ENCODE results near the gene DNM1. TPM values are rescaled to one million over a fixed set of nuclear protein-coding genes. Genes with fewer than 3 reads are reported as not detected.

The DNM1 gene
- total and polyA plus RNA-seq, 7 donors, result 1.1 to 5.4 (median 2.1) TPM

DNA sequence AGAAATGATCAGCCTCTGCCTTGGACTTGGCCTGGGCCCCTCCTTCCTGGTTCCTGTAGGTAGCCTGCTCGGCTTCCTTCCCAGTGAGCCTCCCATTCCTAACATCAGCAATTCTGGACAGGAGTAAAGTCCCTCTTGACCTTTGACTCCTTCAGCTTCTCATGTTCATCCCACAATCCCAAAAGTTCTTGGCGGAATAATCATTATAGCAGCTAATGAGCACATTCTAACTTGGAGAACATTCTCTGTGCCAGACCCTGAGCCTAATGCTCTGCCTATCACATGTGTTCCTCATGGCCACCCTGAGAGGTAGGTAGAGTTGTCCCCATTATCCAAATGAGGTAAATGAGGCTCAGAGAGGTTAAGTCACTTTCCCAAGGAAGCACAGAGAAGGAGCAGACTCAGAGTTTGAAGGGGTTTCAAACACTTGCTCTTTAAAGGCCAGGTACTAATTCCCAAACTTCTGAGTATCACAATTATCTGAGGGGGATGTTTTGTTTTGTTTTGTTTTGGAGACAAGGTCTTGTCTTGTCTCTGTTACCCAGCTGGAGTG is 94.1 kb downstream of the DNM1 start:
- DNase-seq (no peak), ATAC-seq (no peak)
- Histone ChIP-seq H3K4me1 (no peaks in the 10 kb centered on the region), H3K4me3 (no peak overlapping the region), H3K27me3 (ENCODE audit: insufficient read depth in 3 of 3, low read length in 2 of 3) (no peaks in the 10 kb centered on the region), H3K27ac (no peak overlapping the region), H3K9me3 (no peaks in the 10 kb centered on the region), H3K36me3 (ENCODE audit: insufficient read depth in 1 of 2, low read depth in 1 of 2) (no peaks in the 10 kb centered on the region)
- TF ChIP-seq, protein P1, sequence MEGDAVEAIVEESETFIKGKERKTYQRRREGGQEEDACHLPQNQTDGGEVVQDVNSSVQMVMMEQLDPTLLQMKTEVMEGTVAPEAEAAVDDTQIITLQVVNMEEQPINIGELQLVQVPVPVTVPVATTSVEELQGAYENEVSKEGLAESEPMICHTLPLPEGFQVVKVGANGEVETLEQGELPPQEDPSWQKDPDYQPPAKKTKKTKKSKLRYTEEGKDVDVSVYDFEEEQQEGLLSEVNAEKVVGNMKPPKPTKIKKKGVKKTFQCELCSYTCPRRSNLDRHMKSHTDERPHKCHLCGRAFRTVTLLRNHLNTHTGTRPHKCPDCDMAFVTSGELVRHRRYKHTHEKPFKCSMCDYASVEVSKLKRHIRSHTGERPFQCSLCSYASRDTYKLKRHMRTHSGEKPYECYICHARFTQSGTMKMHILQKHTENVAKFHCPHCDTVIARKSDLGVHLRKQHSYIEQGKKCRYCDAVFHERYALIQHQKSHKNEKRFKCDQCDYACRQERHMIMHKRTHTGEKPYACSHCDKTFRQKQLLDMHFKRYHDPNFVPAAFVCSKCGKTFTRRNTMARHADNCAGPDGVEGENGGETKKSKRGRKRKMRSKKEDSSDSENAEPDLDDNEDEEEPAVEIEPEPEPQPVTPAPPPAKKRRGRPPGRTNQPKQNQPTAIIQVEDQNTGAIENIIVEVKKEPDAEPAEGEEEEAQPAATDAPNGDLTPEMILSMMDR (IDR thresholded peaks at IDR 0.05), result no peak
- 87 to 92% (median 88%) methylated on average over 2 of the region's 2 CpGs for WGBS, 3 donors
- intact Hi-C loops (cut with DNase I), result loop anchor here (5.0 to 10.0 kb wide), 2 partner anchors 45 to 118 kb away; partner anchors contain the start of gene SLC27A4 (in 1 of the 2)

DNA sequence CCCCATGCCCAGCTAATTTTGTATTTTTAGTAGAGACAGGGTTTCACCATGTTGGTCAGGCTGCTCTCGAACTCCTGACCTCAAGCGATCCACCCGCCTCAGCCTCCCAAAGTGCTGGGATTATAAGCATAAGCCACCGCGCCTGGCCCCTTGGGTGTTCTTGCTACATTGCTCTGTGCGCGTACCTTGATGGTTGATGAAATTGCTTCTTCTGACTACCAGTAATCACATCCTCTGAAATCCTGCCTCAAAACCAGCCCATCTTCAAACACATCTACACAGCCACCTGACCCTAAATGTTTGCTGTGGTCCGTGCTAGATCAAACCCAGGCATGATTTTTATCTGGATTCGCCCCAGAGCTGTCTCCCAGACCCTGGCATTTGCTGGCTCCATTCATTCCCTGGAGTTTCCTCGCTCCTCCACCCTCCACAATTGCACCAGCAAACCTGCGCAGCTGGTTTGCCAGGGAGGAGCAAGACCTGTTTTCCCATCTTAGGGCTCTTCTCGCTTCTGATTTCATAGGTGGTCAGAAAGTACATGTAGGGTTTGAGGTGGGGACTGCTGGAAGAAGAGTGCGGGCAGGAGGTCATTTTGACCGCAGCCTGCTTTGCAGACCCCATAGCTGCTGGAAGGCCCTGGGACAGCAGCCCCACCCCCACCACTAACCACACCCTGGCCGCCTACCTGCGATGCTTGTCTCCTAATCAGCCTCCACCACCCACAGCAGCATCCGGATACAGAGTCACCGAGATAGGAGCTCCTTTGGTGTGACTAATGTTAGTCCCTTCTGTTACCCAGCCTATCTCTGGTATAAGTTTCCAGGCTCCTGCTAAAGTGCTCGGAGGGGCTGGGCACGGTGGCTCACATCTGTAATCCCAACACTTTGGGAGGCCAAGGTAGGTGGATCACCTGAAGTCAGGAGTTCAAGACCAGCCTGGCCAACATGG is 95.6 kb downstream of the DNM1 start:
- intact Hi-C loops (cut with DNase I), result loop anchor here (5.0 to 10.0 kb wide), 2 partner anchors 43 to 116 kb away; partner anchors contain the start of gene SLC27A4 (in 1 of the 2)
- no peaks in the 10 kb centered on the region for H3K4me1 ChIP-seq
- H3K9me3 ChIP-seq, result no peaks in the 10 kb centered on the region
- no peak overlapping the region for H3K4me3 ChIP-seq
- WGBS, 3 donors, result 90 to 93% (median 91%) methylated on average over 20 of the region's 20 CpGs
- no peaks in the 10 kb centered on the region for H3K27me3 ChIP-seq (ENCODE audit: insufficient read depth in 3 of 3, low read length in 2 of 3)
- DNase-seq, result no peak
- TF ChIP-seq, protein P1 (IDR thresholded peaks at IDR 0.05), result no peak
- H3K27ac ChIP-seq, result no peak overlapping the region
- H3K36me3 ChIP-seq (ENCODE audit: insufficient read depth in 1 of 2, low read depth in 1 of 2), result no peaks in the 10 kb centered on the region
- no peak for ATAC-seq

DNA sequence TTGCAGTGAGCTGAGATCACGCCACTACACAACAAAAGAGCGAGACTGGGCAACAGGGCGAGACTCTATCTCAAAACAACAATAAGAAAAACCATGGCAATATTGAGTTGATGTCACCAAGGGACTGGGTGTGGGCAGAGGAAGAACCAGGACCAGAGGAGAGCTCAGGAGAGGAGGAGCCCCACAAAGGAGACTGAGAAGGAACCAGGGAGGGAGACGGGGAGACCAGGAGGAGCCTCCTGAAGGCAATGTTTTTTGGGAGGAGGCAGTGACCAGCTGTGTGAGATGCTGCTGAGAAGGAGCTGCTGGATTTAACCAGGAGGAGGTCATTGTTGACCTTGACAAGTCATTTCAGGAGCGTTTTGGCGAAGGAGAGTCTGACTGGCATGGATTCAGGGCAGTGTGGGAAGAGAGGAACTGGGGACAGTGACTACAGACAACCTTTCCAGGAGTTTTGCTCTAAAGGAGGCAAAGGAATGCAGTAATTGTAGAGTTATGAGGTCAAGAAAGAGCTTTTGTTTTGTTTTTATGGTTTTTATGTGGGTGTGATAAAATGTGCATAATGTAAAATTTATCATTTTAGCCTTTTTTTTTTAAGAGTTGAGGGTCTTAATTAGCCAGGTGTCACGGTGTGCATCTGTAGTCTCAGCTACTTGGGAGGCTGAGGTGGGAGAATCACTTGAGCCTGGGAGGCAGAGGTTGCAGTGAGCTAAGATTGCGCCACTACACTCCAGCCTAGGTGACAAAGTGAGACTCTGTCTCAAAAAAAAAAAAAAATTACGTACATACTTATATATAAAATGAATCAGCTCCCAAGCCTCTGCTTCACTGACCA is 101.2 kb downstream of the DNM1 start:
- ATAC-seq (no peak), DNase-seq (no peak)
- peaks cover 0 to 18% of the 10 kb centered on the region in 2 donors for H3K36me3 ChIP-seq (ENCODE audit: insufficient read depth in 1 of 2, low read depth in 1 of 2)
- no peaks in the 10 kb centered on the region for H3K4me1 ChIP-seq
- H3K9me3 ChIP-seq, result no peaks in the 10 kb centered on the region
- no peak overlapping the region for H3K4me3 ChIP-seq
- H3K27me3 ChIP-seq (ENCODE audit: insufficient read depth in 3 of 3, low read length in 2 of 3), result no peaks in the 10 kb centered on the region
- TF ChIP-seq, protein P1 (IDR thresholded peaks at IDR 0.05), result no peak
- no peak overlapping the region for H3K27ac ChIP-seq
- intact Hi-C loops (cut with DNase I), result loop anchor here in 1 of 2 donors (10.0 kb wide), 1 partner anchor 60 kb away; no protein-coding TSS in a partner anchor
- WGBS, 3 donors, result 67 to 78% (median 76%) methylated on average over 9 of the region's 9 CpGs

Other genes starting within 250 kb of the DNM1 start
- 10 to 100 TPM in 1 of 4 donors, 1 to 10 TPM in 3; 3.6 to 11.4 (median 8.3) TPM for gene EEIG1, start 222.4 kb upstream of the DNM1 start, total RNA-seq
- gene EEIG1, start 222.4 kb upstream of the DNM1 start, polyA plus RNA-seq, result 1 to 10 TPM; 3.6 to 6.1 (median 5.1) TPM
- gene NAIF1, start 136.1 kb upstream of the DNM1 start, total RNA-seq, result 1 to 10 TPM; 5.9 to 8.7 (median 6.1) TPM
- 1 to 10 TPM; 4.2 to 8.0 (median 7.8) TPM for gene NAIF1, start 136.1 kb upstream of the DNM1 start, polyA plus RNA-seq
- 10 to 100 TPM in 2 of 4 donors, 1 to 10 TPM in 2; 3.6 to 50.3 (median 20.5) TPM for gene SLC25A25, start 135.1 kb upstream of the DNM1 start, total RNA-seq
- 10 to 100 TPM in 2 of 3 donors, 1 to 10 TPM in 1; 9.3 to 12.5 (median 10.6) TPM for gene SLC25A25, start 135.1 kb upstream of the DNM1 start, polyA plus RNA-seq
- 100 to 1,000 TPM; 102 to 150 (median 116) TPM for gene PTGES2, start 75.7 kb upstream of the DNM1 start, total RNA-seq
- 100 to 1,000 TPM in 2 of 3 donors, 10 to 100 TPM in 1; 61.2 to 134 (median 119) TPM for gene PTGES2, start 75.7 kb upstream of the DNM1 start, polyA plus RNA-seq
- 1 to 10 TPM in 2 of 4 donors, under 1 TPM in 1, not detected in 1; 0.47 to 2.1 (median 1.4) TPM for gene LCN2, start 53.9 kb upstream of the DNM1 start, total RNA-seq
- gene LCN2, start 53.9 kb upstream of the DNM1 start, polyA plus RNA-seq, result under 1 TPM; 0.08 to 0.90 (median 0.69) TPM
- gene BBLN, start 43.1 kb upstream of the DNM1 start, total RNA-seq, result 10 to 100 TPM; 14.0 to 21.3 (median 17.8) TPM
- gene BBLN, start 43.1 kb upstream of the DNM1 start, polyA plus RNA-seq, result 10 to 100 TPM; 23.1 to 36.2 (median 27.8) TPM
- gene CIZ1, start 11.8 kb upstream of the DNM1 start, total RNA-seq, result 100 to 1,000 TPM in 3 of 4 donors, 10 to 100 TPM in 1; 86.0 to 119 (median 109) TPM
- gene CIZ1, start 11.8 kb upstream of the DNM1 start, polyA plus RNA-seq, result 10 to 100 TPM; 36.2 to 84.7 (median 49.9) TPM
- 10 to 100 TPM; 63.5 to 85.3 (median 76.7) TPM for gene GOLGA2, start 72.6 kb downstream of the DNM1 start, total RNA-seq
- 10 to 100 TPM; 57.2 to 79.4 (median 72.4) TPM for gene GOLGA2, start 72.6 kb downstream of the DNM1 start, polyA plus RNA-seq
- 10 to 100 TPM in 3 of 4 donors, 1 to 10 TPM in 1; 10.0 to 24.7 (median 13.0) TPM for gene SWI5, start 72.9 kb downstream of the DNM1 start, total RNA-seq
- gene SWI5, start 72.9 kb downstream of the DNM1 start, polyA plus RNA-seq, result 10 to 100 TPM; 20.1 to 23.0 (median 22.6) TPM
- 10 to 100 TPM; 22.2 to 38.4 (median 32.9) TPM for gene TRUB2, start 119.1 kb downstream of the DNM1 start, total RNA-seq
- gene TRUB2, start 119.1 kb downstream of the DNM1 start, polyA plus RNA-seq, result 10 to 100 TPM; 20.6 to 31.8 (median 21.0) TPM
- 10 to 100 TPM; 20.0 to 26.8 (median 23.1) TPM for gene COQ4, start 119.5 kb downstream of the DNM1 start, total RNA-seq
- gene COQ4, start 119.5 kb downstream of the DNM1 start, polyA plus RNA-seq, result 10 to 100 TPM; 32.3 to 60.9 (median 45.9) TPM
- gene SLC27A4, start 137.1 kb downstream of the DNM1 start, total RNA-seq, result 10 to 100 TPM; 10.4 to 26.2 (median 17.9) TPM
- gene SLC27A4, start 137.1 kb downstream of the DNM1 start, polyA plus RNA-seq, result 10 to 100 TPM; 24.7 to 61.5 (median 40.1) TPM
- gene URM1, start 168.0 kb downstream of the DNM1 start, total RNA-seq, result 10 to 100 TPM; 34.5 to 58.7 (median 52.3) TPM
- 100 to 1,000 TPM in 1 of 3 donors, 10 to 100 TPM in 2; 57.9 to 111 (median 88.1) TPM for gene URM1, start 168.0 kb downstream of the DNM1 start, polyA plus RNA-seq
- 1 to 10 TPM; 2.2 to 6.5 (median 4.0) TPM for gene CERCAM, start 217.5 kb downstream of the DNM1 start, total RNA-seq
- gene CERCAM, start 217.5 kb downstream of the DNM1 start, polyA plus RNA-seq, result 1 to 10 TPM; 1.7 to 2.5 (median 2.3) TPM